IPS-11a (cell line): ENCODE data around the gene MACROH2A1.
"Not testable (repeated sequence)": the region's sequence is repeated elsewhere in the genome, so short reads cannot be mapped to it uniquely, and the experiment has no call there.

Experiments used
- H3K4me3 ChIP-seq: one replicate; pipeline ENCODE4 v1.5.1; 2013; ENCODE audit warnings: low read depth, low read length, control low read depth

Gene MACROH2A1

GRCh38 chr5:135379046-135379654 lies 19.9 kb downstream of the MACROH2A1 start:
- H3K4me3 ChIP-seq: no peak overlapping the region

- no peak overlapping the region for H3K4me3 ChIP-seq
Measured at GRCh38 chr5:135377751-135378680, 21.0 kb downstream of the MACROH2A1 start.

GRCh38 chr5:135376961-135377624 lies 21.9 kb downstream of the MACROH2A1 start:
- H3K4me3 ChIP-seq: no peak overlapping the region

- H3K4me3 ChIP-seq: no peak overlapping the region
Measured at GRCh38 chr5:135375040-135375793, 23.8 kb downstream of the MACROH2A1 start.

GRCh38 chr5:135373736-135374515 lies 25.1 kb downstream of the MACROH2A1 start:
- H3K4me3 ChIP-seq: no peak overlapping the region

- no peak overlapping the region for H3K4me3 ChIP-seq
Measured at GRCh38 chr5:135372654-135373381, 26.2 kb downstream of the MACROH2A1 start.

- H3K4me3 ChIP-seq: no peak overlapping the region
Measured at GRCh38 chr5:135371622-135372232, 27.3 kb downstream of the MACROH2A1 start.

GRCh38 chr5:135369952-135370351 lies 29.1 kb downstream of the MACROH2A1 start:
- no peak overlapping the region for H3K4me3 ChIP-seq

GRCh38 chr5:135367554-135367953 lies 31.5 kb downstream of the MACROH2A1 start:
- H3K4me3 ChIP-seq: no peak overlapping the region

- H3K4me3 ChIP-seq: no peak overlapping the region
Measured at GRCh38 chr5:135367076-135367475, 32.0 kb downstream of the MACROH2A1 start.

GRCh38 chr5:135365281-135365680 lies 33.8 kb downstream of the MACROH2A1 start:
- no peak overlapping the region for H3K4me3 ChIP-seq

GRCh38 chr5:135364421-135365262 lies 34.4 kb downstream of the MACROH2A1 start:
- H3K4me3 ChIP-seq: no peak overlapping the region

- H3K4me3 ChIP-seq: not testable (repeated sequence)
Measured at GRCh38 chr5:135363342-135363741, 35.7 kb downstream of the MACROH2A1 start.

- no peak overlapping the region for H3K4me3 ChIP-seq
Measured at GRCh38 chr5:135362102-135362501, 36.9 kb downstream of the MACROH2A1 start.

- no peak overlapping the region for H3K4me3 ChIP-seq
Measured at GRCh38 chr5:135360278-135361274, 38.5 kb downstream of the MACROH2A1 start.

- H3K4me3 ChIP-seq: no peak overlapping the region
Measured at GRCh38 chr5:135359374-135360165, 39.5 kb downstream of the MACROH2A1 start.
